Measurements from ENCODE around the gene SCFD1.

The SCFD1 gene

DNA sequence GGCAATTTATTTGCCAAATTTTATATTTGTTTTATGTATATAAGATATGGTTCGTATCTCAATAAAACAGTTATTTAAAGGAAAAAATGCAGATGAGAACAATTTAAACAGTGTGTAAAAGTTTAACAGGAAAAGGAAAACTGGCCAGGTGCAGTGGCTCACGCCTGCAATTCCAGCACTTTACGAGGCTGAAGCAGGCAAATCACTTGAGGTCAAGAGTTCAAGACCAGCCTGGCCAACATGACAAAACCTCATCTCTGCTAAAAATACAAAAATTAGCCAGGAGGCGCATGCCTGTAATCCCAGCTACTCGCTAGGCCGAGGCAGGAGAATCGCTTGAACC lies 40.9 kb upstream of the SCFD1 start:
- H3K4me3 ChIP-seq (replicated peaks; ENCODE audit: low read depth, low read length) = no peak overlapping the region

DNA sequence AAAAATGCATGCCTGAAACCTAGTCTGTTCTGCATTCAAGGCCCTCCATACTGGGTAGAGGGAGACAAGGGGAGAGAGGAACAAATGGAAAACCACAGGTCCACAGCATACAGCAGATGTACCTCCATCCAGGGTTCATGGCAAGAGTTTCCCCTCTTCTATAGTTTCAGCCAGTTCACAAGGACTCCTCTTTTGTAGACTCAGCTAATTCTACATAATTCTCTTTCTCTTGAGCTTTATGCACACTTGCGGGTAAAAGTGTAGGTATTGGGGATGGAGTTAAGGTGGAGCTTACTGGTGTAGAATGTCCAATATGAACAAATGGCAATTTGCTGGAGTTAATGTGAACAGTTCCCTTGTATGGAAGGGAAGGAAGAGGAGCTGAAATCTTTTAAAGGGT lies 39.7 kb upstream of the SCFD1 start:
- no peak for DNase-seq (ENCODE audit: extremely low read depth, low read depth)
- H3K4me3 ChIP-seq (replicated peaks; ENCODE audit: low read depth, low read length) = no peak overlapping the region
- TF ChIP-seq, protein P1, sequence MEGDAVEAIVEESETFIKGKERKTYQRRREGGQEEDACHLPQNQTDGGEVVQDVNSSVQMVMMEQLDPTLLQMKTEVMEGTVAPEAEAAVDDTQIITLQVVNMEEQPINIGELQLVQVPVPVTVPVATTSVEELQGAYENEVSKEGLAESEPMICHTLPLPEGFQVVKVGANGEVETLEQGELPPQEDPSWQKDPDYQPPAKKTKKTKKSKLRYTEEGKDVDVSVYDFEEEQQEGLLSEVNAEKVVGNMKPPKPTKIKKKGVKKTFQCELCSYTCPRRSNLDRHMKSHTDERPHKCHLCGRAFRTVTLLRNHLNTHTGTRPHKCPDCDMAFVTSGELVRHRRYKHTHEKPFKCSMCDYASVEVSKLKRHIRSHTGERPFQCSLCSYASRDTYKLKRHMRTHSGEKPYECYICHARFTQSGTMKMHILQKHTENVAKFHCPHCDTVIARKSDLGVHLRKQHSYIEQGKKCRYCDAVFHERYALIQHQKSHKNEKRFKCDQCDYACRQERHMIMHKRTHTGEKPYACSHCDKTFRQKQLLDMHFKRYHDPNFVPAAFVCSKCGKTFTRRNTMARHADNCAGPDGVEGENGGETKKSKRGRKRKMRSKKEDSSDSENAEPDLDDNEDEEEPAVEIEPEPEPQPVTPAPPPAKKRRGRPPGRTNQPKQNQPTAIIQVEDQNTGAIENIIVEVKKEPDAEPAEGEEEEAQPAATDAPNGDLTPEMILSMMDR (IDR thresholded peaks at IDR 0.05; ENCODE audit: low read depth, low read length, missing control alignments) = no peak

More for the DNA sequence above, 40.9 kb upstream of the SCFD1 start:
- TF ChIP-seq, protein P1 (IDR thresholded peaks at IDR 0.05; ENCODE audit: low read depth, low read length, missing control alignments) = no peak
- DNase-seq (ENCODE audit: extremely low read depth, low read depth) = no peak

DNA sequence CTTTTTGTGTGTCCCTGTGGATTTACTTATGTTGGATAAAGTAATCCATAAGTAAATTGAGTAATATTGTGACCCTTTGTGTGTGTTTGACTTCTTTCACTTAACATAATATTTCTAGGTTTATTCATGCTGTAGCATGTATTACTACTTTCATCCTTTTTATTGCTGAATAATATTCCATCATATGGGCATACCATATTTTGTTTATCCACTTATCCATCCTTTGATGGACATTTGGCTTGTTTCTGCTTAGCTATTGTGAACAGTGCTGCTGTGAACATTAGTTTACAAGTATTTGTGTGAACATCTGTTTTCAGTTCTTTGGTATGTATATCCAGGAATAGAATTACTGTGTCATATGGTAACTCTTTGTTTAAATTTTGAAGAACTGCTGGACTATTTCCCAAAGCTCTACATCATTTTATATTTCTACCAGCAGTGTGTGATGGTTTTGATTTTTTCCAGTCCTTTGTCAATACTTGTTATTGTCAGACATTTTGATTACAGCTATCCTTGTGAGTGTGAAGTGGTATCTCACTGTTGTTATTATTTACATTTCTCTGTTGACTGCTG lies 38.0 kb upstream of the SCFD1 start:
- TF ChIP-seq, protein P1 (IDR thresholded peaks at IDR 0.05; ENCODE audit: low read depth, low read length, missing control alignments) = no peak
- no peak overlapping the region for H3K4me3 ChIP-seq (replicated peaks; ENCODE audit: low read depth, low read length)
- DNase-seq (ENCODE audit: extremely low read depth, low read depth) = no peak

DNA sequence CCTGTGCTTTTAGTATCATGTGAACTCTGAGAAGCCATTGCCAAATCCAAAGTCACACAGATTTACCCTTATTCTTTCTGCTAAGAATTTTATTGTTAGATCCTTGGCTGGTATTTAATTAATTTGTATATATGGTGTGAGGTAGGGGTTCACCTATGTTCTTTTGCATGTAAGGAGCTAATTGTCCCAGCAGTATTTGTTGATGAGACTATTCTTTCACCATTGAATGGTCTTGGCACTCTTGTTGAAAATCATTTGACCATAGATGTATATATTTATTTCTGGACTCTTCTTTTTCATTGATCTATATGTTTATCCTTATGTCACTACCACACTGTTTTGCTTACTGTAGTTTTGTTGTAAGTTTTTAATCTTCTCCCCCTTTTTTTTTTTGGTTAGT lies 36.9 kb upstream of the SCFD1 start:
- TF ChIP-seq, protein P1 (IDR thresholded peaks at IDR 0.05; ENCODE audit: low read depth, low read length, missing control alignments) = no peak
- no peak for DNase-seq (ENCODE audit: extremely low read depth, low read depth)
- no peak overlapping the region for H3K4me3 ChIP-seq (replicated peaks; ENCODE audit: low read depth, low read length)

DNA sequence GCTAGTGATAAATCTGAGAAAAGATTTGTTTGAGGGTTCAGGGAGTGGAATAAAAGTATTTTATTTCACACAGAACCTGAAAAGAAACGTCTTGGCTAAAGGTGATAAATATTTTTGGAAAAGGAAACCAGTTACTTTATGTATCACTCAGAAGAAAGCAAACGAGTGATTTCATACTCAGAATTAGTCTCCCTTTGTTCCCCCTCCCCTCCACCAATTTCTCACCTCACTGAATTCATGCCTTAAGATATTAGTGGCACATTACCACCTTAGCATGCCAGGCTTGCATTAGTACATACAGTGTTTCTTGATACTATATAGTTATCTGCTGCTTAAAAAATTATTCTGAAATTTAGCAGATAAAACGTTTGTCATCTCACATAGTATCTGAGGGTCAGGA lies 35.0 kb upstream of the SCFD1 start:
- H3K4me3 ChIP-seq (replicated peaks; ENCODE audit: low read depth, low read length) = no peak overlapping the region
- TF ChIP-seq, protein P1 (IDR thresholded peaks at IDR 0.05; ENCODE audit: low read depth, low read length, missing control alignments) = no peak
- no peak for DNase-seq (ENCODE audit: extremely low read depth, low read depth)

DNA sequence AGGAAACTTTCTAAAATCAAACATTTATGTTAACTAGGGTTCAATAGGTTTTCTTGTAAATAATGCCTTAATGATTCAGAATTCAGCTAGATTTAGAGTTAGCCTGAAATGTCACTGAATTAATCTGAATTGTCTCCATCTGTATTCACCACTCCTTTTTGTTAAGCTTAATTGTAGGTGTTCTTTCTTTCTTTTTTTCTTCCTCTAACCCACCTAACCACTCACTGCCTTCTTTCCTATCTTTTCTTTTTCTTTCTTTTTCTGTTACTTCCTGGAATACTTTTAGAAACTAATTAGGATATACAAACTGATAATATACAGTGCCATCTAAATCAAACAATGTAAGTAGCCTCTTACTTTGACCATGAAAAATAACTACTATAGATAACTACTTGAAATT lies 33.2 kb upstream of the SCFD1 start:
- TF ChIP-seq, protein P1 (IDR thresholded peaks at IDR 0.05; ENCODE audit: low read depth, low read length, missing control alignments) = no peak
- DNase-seq (ENCODE audit: extremely low read depth, low read depth) = no peak
- no peak overlapping the region for H3K4me3 ChIP-seq (replicated peaks; ENCODE audit: low read depth, low read length)

DNA sequence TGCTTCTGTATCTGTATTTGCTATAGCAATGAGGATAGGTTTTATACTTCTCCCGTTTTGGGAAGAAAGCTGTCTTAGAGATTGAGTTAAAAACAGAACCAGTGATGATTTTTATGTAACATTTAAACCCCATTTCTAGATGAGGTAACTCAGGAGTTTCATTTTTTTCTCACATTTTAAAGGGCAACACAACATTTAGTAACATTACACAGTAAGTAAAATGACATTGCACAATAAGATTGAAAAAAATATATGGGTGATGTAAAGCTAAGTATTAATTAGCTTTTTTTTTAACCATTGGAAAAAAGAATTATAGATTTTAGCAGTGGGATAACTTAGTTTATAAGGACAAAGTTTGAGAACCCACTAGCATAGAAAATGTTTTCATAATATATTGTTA lies 25.2 kb upstream of the SCFD1 start:
- DNase-seq (ENCODE audit: extremely low read depth, low read depth) = no peak
- TF ChIP-seq, protein P1 (IDR thresholded peaks at IDR 0.05; ENCODE audit: low read depth, low read length, missing control alignments) = no peak
- no peak overlapping the region for H3K4me3 ChIP-seq (replicated peaks; ENCODE audit: low read depth, low read length)

Measured in HFF-Myc (cell line).